GM19438 (cell line): ENCODE results near the gene WDR27.

Source experiments
- ATAC-seq: cut with Tn5 transposase; IDR thresholded peaks from one replicate; pipeline ENCODE4 v1.9.1; 2021; ENCODE audit warnings: low read depth; ENCODE audit not compliant: unreplicated experiment

Gene WDR27

DNA sequence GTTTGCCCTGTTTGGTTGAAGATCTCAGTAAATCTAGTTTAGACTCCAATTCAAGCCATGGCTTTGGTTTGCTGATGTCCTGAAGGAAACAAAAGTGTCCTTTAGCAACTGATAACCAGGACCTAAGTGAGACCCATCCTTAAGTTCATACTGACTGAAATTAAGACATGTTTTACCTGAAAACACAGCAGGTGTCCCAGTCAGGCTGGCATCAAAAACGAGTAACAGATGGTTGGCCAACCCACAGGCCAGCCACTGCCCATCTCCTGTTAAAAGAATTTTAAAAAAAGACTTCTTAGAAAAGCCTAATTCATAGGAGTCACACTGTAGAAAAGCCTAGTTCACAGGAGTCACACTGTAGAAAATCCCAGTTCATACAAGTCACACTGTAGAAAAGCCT is 58.3 kb downstream of the WDR27 start:
- ATAC-seq, result no peak

DNA sequence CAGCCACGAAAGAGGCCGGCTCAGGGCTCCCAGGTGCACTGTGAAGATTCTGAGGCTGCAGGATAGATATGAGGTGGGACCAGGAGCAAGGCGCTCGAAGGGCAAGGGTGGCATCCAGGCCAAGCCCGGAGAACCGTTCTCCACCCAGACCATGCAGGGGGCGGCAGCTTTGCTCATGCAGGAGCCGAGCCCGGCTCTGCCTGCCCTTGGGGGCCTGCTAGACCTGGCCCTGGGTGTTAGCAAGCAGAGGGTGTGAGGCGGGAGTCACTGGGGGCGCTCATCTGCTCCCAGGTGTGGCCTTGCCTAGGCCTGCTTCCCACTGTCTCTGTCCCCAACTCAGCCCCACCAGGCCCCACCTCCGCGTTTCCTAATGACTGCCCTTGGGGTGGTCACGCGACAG is 59.4 kb downstream of the WDR27 start:
- ATAC-seq, result no peak

DNA sequence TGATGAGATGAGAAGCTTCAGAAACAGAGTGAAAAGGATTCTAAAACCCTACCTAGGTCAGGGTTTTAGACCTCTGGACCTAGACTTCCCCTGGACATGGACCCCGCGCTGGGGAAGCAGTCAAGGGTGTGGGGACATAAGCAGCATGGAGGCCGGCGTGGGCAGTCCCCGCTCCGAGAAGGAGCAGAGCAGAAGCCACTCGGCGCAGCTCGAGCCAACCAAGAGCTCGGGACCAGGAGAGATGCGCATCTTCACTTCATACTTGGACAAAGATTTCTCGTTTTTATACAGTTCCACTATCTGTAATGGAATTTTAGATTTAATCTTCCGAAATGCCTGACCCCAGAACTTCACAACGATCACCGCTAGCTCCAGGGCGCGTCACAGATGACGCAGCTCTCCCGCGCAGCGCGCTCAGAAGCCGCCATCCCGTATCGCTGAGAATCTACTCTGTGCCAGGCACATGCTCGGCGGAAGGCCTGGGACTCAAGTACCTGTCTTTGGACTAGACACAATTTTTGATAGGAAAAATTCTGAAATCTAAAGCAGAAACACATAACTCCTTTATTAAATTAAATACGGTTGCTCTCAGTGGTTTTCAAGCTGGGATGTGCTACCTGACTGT is 60.3 kb downstream of the WDR27 start:
- no peak for ATAC-seq

DNA sequence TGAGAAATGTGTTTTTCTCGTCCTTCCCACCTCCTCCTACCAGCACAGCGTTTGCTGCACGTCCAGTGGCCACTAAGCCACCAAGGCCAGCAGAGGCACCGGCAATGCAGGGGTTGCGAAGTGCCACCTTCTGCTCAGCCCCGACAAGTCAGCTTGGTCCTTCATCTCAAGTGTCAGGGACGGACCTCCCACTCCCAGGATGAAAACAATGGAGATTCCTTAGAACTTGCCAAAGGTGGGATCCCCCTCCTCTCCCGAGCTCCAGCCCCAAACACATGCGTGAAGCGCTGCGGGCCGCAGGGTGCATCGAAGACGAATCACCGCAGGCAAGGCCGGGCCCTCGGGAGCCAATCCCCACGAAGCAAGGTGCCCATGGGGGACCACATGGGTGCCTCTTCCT is 60.8 kb downstream of the WDR27 start:
- ATAC-seq, result no peak

DNA sequence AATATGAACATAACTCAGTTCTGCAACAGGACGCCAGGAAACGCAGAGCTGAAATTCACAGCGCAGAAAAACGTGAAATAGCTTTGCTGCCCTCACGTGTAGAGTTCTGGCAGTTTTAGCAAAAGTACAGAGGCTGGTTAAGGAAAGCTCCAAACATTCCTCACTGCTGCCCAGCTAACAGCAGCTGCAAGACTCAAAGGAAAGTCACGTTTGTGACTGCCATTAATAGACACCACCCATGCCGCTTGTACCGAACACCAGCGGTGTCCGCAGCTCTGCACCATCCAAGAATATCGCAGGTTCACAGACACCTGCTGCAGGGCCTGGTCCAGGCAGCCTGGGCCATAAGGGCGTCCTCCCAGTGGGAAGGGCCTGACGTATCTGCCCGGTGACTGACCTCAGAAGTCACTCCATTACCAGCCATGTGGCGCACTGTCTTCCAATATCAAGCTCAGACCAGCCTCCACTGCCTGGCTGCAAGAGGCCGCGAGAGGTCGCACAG is 61.4 kb downstream of the WDR27 start:
- no peak for ATAC-seq

DNA sequence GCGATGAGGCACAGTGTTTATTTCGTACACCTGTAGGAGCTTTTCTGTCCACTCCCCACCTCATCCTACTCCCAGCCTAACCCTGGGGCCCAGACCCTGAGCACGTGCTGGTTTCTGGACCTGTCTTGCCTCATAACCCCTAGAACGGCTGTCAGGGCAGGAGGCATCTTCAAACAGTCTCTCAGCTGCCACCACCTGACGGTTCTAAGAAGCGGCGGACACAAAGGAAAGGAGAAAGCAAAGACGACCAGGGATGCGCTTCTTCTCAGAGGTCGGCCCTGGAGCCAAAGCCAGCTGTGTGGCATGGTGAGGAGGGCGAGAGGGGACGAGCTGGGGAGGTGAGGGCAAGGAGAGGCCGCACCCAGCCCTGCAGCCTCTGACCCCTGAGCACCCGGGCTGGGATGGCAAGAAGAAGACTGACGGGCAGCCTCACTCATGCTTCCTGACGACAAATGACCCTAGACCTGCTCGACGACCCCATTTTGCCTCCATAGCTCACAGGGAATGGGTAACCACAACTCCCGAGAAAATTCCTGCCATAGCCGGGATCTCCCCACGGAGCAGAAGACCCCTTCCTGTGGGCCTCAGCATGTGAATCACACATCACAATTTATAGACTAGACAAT is 62.1 kb downstream of the WDR27 start:
- ATAC-seq, result no peak

DNA sequence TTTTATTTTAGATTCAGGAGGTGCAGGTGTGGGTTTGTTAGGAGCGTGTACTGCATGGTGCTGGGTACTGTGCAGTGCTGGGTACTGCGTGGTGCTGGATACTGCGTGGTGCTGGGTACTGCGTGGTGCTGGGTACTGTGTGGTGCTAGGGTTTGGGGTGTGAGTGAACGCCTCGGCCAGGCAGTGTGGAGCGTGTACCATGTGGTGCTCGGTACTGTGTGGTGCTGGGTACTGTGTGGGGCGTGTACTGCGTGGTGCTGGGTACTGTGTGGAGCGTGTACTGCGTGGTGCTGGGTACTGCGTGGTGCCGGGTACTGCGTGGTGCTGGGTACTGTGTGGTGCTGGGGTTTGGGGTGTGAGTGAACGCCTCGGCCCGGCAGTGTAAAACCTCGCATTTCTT is 62.9 kb downstream of the WDR27 start:
- ATAC-seq, result no peak

DNA sequence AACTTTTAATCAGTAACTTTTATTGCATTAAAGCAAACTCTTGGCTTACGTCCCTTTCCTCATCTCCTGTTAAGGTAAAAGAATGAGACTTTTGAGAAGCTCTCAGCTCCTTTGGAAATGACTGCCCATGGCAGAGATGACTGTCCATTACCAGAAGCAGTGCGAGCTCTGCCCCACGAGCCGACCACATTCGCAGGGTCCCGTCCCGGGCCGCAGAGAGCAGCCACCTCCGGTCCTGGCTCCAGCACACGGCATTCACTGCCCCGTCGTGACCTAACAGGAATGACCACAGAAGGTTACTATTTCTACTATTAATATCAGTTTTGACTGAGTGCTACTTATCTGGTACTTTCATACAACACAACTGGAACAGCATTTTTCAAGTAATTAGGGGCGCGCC is 63.4 kb downstream of the WDR27 start:
- no peak for ATAC-seq

DNA sequence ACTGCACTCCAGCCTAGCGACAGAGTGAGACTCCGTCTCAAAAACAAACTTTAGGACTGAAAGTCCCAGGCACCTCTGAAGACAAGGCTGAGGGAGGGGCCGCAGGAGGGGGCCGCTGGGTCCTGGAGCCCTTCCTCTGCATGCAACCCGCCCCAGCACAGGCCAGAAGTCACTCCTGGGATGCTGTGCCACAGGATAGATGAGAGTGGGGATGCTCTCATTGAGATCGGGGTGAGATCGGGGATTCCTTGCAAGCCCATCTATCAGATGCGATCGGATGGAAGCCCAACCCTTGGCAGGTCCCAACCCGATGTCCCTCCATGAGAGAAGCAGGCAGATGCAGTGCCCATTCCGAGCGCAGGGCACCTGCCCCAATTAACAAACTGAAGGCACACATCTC is 66.5 kb downstream of the WDR27 start:
- no peak for ATAC-seq

DNA sequence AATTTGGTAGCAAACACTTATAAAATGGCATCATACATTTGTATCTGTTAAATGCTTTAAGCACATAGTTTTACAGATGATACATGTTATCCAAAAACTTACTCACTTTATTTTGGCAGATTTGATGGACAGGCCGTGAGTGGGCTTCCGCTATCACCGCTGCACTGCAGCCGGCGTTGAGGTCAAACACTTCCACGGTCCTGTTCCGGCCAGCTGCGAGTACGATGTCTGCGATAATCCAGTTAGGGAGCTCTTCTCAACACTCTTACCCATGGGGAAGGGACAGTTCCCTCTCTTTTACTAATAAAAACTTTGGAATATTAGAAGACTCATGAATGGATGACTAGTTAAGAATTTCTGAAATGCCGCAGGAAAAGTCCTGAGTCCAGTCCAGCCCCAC is 69.0 kb downstream of the WDR27 start:
- ATAC-seq, result no peak

DNA sequence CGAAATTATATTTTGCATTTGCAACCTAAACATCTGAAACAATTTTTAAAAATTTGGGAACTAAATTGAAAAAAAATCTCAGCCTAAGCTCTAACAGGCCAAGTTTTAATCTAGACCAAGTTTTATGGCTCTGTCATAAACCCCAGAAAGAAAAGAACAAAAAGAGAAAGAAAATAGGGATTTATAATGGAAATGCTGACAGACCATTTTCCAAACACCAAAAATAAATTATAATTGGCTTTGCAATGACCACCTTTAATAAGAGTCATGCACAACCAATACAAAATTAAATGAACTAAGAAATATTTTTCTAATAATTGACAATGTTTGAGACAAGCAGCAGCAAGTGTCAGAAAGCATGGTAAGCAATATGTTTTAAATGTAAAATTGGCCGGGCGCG is 72.6 kb downstream of the WDR27 start:
- ATAC-seq, result no peak

DNA sequence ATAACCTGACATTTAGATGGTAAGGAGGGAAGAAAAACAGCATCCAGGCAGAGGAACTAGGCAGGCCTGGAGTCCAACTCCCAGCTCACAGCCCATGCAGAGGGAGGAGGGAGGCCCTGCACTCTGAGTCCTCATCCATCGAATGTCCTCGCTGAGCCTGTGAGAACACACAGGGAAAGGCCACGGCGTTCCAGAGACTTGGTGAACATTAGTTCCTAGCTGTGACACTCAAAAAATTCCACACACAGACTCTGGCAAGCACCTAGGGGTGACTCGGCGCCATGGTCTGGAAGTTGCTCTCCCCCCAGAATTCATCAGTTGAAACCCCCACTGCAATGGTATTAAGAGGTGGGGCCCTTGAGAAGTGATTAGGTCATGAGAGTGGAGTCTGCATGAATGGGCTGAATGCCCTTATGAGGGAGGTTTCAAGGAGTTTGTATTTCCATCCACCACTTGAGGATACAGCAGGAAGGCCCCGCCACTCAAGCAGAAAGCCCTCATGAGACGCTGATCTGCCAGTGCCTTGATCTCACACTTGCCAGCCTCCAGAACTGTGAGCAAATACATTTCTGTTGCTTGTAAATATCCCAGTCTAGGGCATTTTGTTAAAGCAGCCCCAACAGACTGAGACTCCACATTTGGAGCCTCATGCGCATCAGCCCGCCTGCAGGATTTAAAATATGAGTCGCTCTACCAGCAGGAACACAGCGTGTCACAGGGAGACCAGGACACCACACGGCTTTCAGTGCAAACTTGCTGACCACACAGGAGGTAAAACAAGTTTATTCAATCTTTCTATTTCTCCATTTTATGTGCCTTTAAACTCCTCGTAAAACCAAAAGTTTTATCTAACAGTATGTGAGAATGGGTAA is 73.9 kb downstream of the WDR27 start:
- ATAC-seq, result no peak

DNA sequence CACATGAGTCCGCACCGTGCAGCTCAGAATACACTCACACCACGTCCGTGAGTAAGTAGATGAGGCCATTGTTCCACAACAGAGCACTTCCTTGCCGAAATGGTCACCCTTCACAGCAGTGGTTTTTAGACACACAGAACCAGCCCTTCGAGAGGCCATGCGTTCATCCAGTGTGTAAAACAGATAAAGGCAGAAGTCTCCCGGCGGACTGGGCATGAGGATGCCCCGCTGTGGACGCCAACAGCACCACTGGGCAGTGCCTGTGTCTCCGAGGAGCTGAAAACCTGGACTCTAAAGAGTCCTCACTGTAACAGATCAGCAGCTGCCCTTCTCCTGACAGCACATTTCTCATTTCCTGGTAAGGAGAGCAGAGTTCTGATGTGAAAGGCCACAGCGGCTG is 75.2 kb downstream of the WDR27 start:
- ATAC-seq, result no peak

DNA sequence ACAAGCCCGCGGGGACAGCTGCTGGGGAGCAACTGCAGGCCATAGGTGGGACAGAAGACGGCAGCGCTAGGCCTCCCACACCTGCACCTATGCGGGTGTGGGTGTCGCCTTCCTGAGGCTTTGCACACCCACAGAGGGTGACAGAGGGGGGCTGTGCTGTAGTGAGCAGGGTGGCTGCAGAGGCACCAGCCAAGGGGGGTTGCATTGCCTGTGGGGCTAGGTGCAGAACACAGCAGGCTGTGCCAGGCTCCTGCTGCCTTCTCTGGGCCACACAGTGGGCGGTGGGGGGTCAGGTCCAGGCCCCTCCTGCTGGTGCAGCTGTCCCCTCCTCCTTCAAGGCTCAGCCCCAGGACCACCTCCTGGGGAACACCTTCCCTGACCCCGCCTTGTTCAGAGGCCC is 75.7 kb downstream of the WDR27 start:
- ATAC-seq, result no peak

DNA sequence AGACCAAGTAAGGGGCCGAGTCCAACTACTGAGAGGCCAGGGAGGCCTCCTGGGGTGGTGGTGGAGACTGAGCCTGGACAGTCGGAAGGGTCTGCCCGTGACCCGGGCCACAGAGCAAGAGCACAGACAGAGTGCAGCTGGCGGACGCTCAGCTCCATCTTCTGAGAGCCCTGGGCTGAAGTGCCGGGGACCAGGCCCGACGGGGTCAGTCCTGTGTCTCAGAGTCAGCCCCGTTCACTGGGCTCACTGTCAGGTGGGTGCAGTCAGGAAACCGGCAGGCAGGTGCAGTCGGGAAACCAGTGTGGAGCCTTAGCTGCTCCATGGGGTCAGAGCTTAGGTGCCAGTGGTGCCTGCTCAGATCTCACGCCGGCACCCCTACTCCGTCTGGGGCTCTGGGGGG is 76.5 kb downstream of the WDR27 start:
- no peak for ATAC-seq

DNA sequence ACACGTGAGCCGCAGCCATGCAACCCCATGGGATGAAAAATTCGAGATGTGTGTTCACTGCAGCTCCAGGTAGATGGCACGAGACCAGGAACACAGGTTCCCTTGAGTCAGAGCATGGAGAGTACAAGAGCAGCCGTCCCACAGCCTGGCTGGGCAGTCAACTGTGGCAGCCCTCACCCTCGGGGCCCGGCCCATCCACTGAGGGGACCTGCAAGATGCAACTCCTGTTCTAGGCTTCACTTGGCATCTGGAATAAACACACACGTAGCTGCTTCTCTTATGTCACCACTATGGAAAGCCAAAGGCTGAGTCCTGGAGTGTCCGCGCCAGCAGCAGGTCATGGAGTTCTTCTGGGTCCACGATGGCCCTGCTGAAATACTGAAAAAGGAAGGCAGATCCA is 77.0 kb downstream of the WDR27 start:
- no peak for ATAC-seq

DNA sequence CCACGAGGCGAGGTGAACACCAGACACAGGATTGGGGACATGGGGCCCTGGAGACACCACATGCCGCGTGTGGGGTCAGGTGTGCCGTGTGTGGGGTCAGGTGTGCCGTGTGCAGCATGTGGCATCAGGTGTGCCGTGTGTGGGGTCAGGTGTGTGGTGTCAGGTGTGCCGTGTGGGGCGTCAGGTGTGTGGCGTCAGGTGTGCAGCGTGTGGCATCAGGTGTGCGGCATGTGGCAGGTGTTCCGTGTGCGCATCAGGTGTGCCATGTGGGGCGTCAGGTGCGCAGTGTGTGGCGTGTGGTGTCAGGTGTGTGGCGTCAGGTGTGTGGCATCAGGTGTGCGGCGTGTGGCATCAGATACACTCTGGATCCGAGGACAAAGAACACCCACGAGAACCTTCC is 77.9 kb downstream of the WDR27 start:
- ATAC-seq, result no peak

DNA sequence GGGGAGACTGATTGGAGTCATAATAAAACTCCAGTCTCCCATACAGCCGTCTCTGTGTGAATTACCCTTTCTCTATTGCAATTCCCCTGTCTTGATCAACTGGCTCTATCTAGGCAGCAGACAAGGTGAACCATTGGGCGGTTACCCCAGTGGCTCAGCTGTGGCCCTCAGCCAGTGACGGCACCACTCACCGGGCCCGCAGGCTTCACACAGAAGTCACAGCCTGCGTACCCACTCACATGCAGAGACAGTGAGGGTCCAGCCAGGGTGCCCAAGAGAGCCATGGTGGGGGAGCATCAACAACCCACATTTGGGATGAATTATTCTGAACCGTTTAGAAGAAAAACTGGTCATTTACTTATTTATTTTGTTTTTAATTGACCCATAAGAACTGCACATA is 78.5 kb downstream of the WDR27 start:
- no peak for ATAC-seq

DNA sequence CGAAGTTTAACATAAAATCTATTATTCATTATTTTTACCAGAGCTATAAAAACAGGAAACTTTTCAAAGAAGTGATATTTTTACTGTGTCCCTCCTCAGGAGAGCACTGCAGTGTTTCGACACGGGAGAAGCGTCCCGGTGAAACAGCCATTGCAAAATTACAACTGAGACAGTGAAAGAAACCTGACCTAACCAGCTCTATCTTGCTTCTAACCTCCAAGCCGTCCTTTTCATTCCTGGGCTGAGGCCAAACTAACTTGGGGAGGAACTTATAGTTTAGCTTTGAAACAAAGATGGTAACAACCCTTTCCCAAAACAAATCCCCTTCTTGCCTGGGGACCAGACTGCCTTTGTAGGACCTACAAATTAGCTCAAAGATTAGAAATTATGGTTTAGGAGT is 79.2 kb downstream of the WDR27 start:
- ATAC-seq, result no peak

DNA sequence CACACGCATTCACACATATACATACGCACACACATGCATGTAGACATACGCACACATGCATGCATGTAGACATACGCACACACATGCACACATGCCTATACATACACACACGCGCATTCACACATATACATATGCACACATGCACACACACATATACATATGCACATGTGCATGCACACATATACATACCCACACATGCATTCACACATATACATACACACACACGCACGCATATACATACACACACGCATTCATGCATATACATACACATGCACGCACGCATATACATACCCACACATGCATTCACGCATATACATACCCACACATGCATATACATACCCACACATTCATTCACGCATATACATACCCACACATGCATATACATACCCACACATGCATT is 80.5 kb downstream of the WDR27 start:
- no peak for ATAC-seq

DNA sequence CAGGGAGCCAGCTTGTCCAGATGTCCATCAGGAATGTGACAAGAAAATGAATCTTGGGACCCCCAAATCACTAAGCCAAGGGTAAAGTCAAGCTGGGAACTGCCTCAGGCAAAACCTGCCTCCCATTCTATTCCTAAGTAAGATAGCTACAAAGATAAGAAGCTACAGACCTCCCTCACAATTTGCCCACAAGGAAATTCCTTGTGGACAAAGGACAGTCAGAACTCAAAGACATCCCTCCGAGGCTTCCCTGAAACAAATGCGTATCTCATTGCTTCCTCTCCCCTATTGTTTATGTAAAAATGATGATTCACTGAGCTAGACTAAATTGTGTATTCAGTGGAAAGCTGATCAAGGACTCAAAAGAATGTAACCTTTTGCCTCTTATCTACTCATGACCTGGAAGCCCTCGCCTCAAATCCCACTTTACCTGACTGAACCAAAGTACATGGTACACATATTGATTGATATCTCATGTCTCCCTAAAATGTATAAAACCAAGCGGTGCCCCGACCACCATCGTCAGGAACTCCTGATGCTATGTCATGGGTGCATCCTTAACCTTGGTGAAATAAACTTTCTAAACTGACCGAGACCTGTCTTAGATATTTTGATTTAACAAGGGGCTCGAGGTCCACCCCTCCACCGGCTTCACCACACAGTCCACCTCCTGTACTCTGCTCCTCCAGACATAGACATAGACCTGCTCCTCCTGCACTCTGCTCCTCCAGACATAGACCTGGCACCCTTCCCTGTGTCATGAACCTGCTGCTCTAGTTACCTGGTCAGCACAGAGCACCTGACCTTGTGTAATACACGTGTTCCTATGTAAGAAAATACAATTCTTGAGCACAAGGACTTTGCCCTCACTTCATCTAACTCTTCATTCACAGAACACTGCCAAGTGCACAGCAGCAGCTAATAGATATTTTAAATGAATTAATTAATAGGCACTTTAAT is 81.4 kb downstream of the WDR27 start:
- ATAC-seq, result no peak
